Measurements from ENCODE around the gene DMRT1.

Gene DMRT1

GRCh38 chr9:928363-929042 lies 87.0 kb downstream of the DMRT1 start:
- no peak for DNase-seq

DNA sequence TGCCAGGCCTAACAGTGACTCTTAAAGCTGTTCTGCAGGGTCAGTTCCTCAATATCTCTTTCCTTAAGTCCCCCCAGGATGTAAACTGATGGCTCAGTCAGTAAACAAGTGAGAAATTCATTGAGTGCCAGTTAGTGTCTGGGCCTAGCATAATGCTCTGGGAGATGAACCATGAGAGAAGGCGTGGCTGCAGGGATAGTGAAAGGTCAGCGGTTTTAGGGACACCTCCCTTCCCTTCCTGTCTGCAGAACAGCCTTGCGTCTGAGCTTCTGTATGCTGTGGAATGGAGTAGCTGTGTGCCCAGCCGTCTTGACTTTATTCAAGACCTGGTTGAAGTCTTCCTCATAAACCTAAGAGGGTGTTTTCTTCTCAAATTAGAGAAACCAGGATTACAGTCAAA lies 88.2 kb downstream of the DMRT1 start:
- no peak for DNase-seq

DNA sequence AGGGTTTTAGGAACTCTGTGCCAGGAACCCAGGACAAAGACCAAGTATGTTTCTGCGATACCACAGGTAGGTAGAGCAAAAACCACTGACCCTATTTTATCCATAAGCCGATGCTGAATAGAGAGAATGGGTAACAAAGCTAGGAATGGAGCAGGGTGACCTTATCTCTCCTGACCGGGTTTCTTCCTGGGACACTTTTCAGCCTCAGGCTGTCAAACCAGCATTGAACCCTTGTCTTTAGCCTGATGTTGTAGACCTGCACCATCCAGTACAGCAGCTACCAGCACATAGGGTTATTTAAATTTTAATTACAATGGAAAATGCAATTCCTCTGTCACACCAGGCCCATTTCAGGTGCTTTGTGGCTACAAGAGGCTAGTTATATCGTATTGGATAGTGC lies 91.9 kb downstream of the DMRT1 start:
- DNase-seq = no peak

GRCh38 chr9:935348-935965 lies 94.0 kb downstream of the DMRT1 start:
- no peak for DNase-seq

DNA sequence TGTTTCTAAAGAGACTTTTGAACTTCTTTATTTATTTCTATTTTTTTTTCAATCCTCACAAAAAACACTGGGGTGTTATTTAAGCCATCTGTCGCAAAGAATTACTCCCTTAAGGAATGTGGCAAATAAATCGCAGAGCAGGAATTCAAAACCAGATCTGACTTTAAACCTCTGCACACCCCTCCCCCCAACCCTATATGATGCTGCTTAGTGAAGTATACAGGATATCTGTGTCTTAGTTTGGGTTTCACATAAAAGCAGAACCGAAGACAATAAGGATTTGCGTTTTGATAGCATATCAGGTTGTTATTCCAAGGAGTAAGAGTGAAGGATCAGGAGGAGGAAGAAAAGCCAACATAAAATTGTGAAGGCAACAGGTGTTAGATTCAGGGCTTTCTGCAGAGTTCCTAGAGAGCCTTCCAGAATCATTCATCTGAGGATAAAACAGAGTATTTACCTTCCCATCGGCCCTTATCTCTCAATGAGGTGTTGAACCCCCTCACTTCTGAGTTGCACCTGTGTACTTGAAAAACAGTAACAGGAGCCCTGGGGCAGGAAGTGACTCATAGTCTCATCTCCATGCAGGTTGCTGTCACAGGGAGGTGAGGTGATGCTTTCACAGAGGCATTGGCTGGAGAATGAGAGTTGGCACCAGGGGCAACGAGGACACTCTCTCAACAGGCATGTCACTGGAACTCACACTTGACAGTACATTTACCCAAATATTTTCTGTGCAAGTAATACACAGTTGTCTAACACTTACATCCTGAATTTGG lies 101.5 kb downstream of the DMRT1 start:
- no peak for DNase-seq

DNA sequence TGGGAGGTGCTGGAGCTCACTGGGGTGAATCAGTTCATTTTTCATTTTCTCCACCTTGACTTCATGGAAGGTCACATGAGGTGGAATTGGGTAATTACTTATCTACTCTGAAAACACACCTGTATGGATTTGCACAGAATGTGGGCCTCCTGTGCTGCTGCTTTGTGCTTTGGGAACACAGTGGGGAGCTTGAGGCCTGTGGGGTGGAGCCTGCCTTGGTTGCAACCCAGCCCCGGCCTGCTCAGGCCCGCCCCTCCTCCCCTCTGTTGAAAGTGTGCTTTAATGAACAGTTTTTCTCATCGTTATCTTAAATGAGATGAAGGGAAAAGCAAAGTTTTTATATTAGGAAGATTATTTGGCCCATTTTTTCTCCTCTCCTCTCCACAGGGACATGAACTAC lies 106.5 kb downstream of the DMRT1 start:
- no peak for DNase-seq

DNA sequence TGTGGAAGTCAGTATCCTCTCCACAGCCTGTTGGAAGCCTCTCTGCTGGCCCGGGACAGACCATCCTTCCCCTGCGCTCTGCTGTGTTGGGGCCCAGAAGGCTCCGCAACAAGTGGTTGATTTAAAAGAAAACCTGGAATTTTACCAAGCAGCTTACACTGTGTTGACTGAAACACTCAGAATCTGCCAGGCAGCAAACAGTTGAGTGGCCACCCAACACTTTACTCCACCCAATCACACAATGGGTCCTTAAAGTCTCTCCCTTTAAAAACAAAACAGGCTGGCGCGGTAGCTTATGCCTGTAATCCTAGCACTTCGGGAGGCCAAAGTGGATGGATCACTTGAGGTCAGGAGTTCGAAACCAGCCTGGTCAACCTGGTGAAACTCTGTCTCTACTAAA lies 107.0 kb downstream of the DMRT1 start:
- DNase-seq = no peak

DNA sequence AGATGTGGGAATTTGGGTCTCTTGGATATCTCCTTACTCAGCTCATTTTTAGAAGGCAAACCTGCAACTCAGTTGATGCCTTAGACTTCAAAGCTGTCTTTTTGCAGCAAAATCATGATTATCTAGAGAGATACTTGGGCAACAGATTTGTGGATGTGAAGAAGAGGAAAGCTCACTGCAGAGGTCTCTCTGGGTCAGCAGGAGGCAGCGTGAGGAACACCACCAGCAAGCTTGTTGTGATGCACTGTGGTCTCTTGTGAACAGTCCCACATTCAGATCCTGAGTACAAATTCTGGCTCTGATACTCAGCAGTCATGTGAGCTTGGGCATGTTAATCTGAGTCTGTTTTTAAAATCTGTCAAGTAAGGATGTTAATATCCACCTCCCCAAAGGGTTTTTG lies 108.6 kb downstream of the DMRT1 start:
- DNase-seq = no peak

DNA sequence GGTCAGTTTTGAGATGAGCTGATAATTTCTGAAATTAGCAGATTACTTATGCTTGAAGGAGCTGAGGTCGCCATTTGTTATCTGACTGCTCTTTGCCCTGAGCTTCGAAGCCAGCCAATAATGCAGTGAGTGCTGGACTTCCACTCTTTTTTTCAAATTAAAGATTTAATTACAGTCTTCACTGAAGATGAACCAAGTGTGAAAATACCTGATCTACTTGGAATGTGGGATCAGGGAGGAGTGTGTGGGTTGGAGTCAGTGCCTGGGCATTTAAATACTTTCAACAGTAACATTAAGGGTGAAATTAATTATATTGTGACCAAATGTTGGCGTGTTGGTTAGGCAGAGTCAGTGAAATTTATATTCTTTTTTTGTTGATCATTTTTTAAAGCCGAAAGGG lies 111.0 kb downstream of the DMRT1 start:
- no peak for DNase-seq

DNA sequence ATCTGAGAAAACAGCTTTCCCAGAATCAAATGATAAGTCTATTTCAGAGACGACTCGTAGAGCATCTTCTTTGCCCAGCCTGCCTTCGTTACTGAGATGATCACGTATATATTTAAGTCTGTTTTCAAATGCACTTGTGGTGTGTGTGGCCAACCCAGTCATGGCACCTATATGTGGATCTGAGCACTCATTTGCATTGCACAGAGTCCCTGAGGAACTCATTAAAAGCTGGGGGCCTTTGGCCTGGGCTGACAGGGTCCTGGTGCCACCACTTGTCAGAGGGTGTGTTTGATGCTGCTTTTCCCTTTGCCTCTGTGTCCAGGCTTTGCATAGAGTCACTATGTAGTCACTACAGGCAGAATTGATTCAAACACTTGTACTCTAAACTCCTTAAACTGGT lies 117.6 kb downstream of the DMRT1 start:
- DNase-seq = no peak

DNA sequence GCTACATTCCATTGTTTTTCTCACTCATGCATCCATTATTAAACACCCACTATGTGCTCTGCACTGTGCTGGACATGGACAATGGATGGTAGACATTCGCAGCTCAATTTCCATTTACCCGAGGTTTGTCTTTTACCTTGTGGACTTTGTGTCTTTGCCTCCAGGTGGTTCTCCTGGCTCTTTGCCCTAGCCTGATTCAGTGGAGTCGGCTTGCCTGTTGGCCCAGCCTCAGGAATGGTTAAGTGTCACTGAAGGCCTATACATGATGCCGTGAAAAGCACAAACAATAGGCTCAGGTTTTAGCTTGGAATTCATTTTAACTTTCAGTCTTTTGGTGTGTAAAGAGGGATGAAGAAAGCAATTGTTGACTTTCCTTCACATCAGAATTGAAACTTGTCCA lies 118.4 kb downstream of the DMRT1 start:
- DNase-seq = no peak

DNA sequence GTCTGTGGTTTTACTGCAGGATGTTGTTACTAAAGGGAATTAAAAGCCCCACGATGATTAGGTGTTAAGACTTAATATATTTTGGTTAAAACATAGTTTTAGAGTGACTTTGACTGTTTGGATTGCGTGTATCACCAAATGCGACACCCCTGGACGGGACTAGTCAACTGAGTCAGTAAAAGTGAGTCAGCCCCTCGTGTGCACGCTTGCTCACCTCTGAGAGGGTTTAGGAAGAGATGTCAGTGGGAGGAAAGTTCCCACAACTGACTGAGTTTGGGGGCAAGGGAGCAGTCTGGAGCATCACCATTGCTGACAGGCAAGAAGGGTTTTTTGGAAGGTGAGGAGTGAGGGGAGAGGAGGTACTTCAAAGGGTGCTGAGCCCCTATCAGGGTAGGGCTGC lies 120.5 kb downstream of the DMRT1 start:
- no peak for DNase-seq

GRCh38 chr9:965497-965896 lies 124.0 kb downstream of the DMRT1 start:
- no peak for DNase-seq

GRCh38 chr9:966870-967269 lies 125.4 kb downstream of the DMRT1 start:
- no peak for DNase-seq

DNA sequence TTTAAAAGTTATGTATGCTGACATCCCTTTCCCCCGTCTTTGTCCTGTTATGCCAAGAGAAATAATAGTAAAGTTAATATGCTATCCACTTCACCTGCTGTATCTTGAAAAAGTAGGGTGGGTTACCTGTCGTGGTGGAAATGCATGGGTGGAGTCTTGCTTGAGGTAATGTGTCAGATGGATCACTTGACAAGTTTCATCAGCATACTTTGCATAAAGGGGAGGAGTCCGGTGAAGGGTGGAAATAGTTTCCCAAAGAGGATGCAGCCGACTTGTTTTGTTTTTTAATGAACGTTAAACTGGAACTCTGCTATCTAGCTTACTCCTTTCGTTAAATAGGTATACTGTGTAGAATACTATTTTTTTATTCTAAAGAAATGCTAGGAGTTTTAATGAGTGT lies 125.9 kb downstream of the DMRT1 start:
- DNase-seq = no peak

- DNase-seq = no peak
Observed at GRCh38 chr9:967903-968641, 126.6 kb downstream of the DMRT1 start.

- no peak for DNase-seq
Observed at GRCh38 chr9:969310-970150, 128.0 kb downstream of the DMRT1 start.

DNA sequence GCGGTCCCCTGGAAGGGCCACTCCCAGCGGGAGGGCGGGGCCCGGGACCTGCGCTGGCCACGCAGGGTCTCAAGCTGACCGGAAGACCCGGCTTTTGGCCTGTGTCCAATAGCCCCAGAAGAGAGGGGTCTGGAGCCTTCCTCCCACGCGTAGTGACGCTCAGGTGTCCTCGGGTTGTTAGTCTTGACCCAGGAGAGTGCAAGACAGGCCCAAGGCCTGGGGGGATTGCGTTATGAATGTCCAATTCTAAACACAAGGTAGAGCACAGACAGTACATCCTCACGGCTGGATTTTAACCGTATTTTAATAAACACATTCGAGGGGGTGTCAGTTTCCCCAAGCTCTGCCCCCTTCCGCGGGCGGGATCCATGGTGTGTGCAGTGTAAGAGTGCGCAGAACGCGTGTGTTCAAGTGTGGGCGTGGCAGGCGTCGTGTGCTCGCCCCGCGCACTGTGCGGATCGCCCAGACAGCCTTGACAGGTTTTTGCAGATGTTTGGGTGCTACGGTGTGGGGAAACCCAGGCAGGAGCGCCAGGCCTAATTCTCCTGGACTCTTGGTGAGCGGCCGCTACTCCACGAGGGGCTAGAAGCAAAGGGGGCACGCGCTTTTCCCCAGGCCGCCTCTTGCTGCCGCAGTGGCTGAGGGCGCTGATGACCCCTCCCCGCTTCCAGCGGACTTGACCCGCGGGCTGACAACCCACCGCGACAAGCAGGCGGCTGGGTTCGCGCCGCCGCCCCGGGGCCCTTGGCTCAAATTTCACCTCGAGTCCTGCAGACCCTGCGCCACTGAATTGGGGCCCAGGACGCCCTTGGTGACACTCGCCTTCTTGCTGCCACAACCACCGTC lies 128.9 kb downstream of the DMRT1 start:
- DNase-seq = no peak

DNA sequence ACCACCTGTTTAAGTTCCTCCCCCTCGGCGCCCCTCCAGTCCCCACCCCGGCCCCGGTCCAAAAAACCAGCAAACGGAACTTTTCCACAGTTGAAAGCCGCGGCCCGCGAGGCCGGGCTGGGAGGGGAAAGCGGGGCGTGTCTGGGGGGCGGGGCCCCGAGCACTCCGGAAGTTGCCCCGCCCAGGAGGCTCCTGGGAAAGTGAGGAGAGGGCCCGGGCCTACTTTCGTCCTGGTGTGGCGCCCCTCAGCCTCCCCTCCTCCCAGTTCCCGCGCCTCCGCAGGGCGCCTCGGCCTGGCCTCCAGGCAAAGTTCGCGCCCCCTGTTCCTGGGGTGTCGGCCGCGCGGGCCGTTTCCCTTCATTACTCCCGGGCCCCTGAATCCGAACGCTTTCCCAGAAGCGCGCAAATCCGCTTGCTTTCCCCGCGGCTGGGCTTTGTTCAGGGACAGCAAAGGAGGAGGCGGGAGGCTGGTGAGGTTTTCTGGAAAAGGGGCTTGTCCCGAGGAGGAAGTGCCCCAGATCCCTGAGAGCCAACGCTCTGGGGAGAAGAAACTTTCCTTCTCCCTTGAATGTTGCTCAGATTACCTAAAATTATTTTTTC lies 130.5 kb downstream of the DMRT1 start:
- DNase-seq = no peak

- no peak for DNase-seq
Observed at GRCh38 chr9:972501-973294, 131.2 kb downstream of the DMRT1 start.

Measured in activated CD8-positive, alpha-beta memory T cell treated with anti-CD3 and anti-CD28 coated beads, Interleukin-2, amount 50 U/mL, for 4 hours (primary cell).